B cell (primary cell): Measurements from ENCODE around the gene EFNA3. TPM values are rescaled to one million over a fixed set of nuclear protein-coding genes. Genes with fewer than 3 reads are reported as not detected.

Source experiments
- ATAC-seq: fragments of 200-7000 bp; cut with Tn5 transposase; one replicate; pipeline ENCODE4 v1.10.0; 2021; ENCODE audit warnings: low read depth, mild to moderate bottlenecking, moderate number of reproducible peaks, moderate library complexity
- CTCF ChIA-PET: fragments of 350-600 bp; sonication (Branson Sonifier 250); formaldehyde crosslinking; loops from one replicate; lab custom pipeline; 2021; ENCODE audit warnings: antibody characterized with exemption, inconsistent platforms; lab: Charles Lee
- POLR2A ChIA-PET: fragments of 350-600 bp; sonication (Branson Sonifier 250); formaldehyde crosslinking; loops from one replicate; lab custom pipeline; 2021; ENCODE audit warnings: antibody characterized with exemption; lab: Charles Lee
- DNase-seq: peaks from one replicate; pipeline ENCODE4 v3.0.0; 2013
- H2AFZ ChIP-seq: 2 replicates; pipeline ENCODE4 v1.6.1; 2012; ENCODE audit warnings: mild to moderate bottlenecking, low read depth, low read length; ENCODE audit not compliant: insufficient read depth, poor library complexity, severe bottlenecking
- H3K27ac ChIP-seq, 2 donors: 1 replicate in 1 of 2; 2 replicates in 1 of 2; pipeline ENCODE4 v1.5.1; 2012 to 2013; ENCODE audit warnings: low read length in 2 of 2, mild to moderate bottlenecking in 2 of 2, moderate library complexity in 1 of 2
- H3K27me3 ChIP-seq, 4 experiments: fragments of 200-600 bp in 1 of 4; sonication (generic) in 1 of 4; replicated peaks in 1 of 4; 1 replicate in 2 of 4; 2 replicates in 2 of 4; pipeline versions ENCODE4 v1.6.1 to v1.7.0; 2013 to 2016; ENCODE audit warnings: low read length in 3 of 4, mild to moderate bottlenecking in 2 of 4, mixed read lengths in 1 of 4, moderate library complexity in 1 of 4; ENCODE audit not compliant: insufficient read depth in 4 of 4, control insufficient read depth in 3 of 4; ENCODE audit errors: control extremely low read depth in 1 of 4
- H3K36me3 ChIP-seq, 2 experiments: replicated peaks in 1 of 2; 1 replicate in 1 of 2; 2 replicates in 1 of 2; pipeline versions ENCODE4 v1.6.1 to v1.7.1; 2013; ENCODE audit warnings: low read length in 1 of 2; ENCODE audit not compliant: insufficient read depth in 2 of 2, control insufficient read depth in 1 of 2; ENCODE audit errors: control extremely low read depth in 1 of 2, extremely low read depth in 1 of 2
- H3K4me1 ChIP-seq, 2 donors: fragments of 200-600 bp in 1 of 2; sonication (generic) in 1 of 2; 1 replicate in 1 of 2; 2 replicates in 1 of 2; pipeline versions ENCODE4 v1.5.1 to v1.6.1; 2013 to 2017; ENCODE audit warnings: low read length in 2 of 2; ENCODE audit not compliant: control insufficient read depth in 2 of 2, insufficient read depth in 2 of 2
- H3K4me2 ChIP-seq: replicated peaks from 2 replicates; pipeline ENCODE3; 2012; ENCODE audit warnings: mild to moderate bottlenecking, low read depth, low read length; ENCODE audit not compliant: poor library complexity, severe bottlenecking
- H3K4me3 ChIP-seq, 5 experiments: fragments of 200-600 bp in 1 of 5; sonication (generic) in 1 of 5; 1 replicate in 3 of 5; 2 replicates in 2 of 5; pipeline versions ENCODE4 v1.5.1 to v1.7.0; 2011 to 2016; ENCODE audit warnings: low read length in 4 of 5, mild to moderate bottlenecking in 4 of 5, low read depth in 2 of 5, control low read depth in 1 of 5, moderate library complexity in 1 of 5; ENCODE audit not compliant: insufficient read depth in 1 of 5; ENCODE audit errors: control extremely low read depth in 1 of 5, extremely low read depth in 1 of 5
- H3K79me2 ChIP-seq: fragments of 200-600 bp; sonication (generic); one replicate; pipeline ENCODE4 v1.6.0; 2016; ENCODE audit warnings: low read length; ENCODE audit not compliant: control insufficient read depth, insufficient read depth
- H3K9ac ChIP-seq: fragments of 200-600 bp; sonication (generic); 2 replicates; pipeline ENCODE4 v1.6.1; 2017; ENCODE audit warnings: mild to moderate bottlenecking, low read length, moderate library complexity
- H3K9me3 ChIP-seq, 3 donors: one replicate each; pipeline versions ENCODE4 v1.6.1 to v1.7.1; 2013; ENCODE audit warnings: low read length in 2 of 3; ENCODE audit not compliant: control insufficient read depth in 2 of 3, insufficient read depth in 1 of 3; ENCODE audit errors: control extremely low read depth in 1 of 3
- H4K20me1 ChIP-seq: 2 replicates; pipeline ENCODE4 v1.6.0; 2012; ENCODE audit warnings: mild to moderate bottlenecking, low read length; ENCODE audit not compliant: insufficient read depth, control insufficient read depth, poor library complexity, severe bottlenecking
- H3K27ac Mint-ChIP-seq: one replicate; pipeline ENCODE4 v1.8.0; 2021; ENCODE audit warnings: mixed read lengths
- H3K27me3 Mint-ChIP-seq: one replicate; pipeline ENCODE4 v1.8.0; 2021; ENCODE audit warnings: mixed read lengths
- H3K4me1 Mint-ChIP-seq: one replicate; pipeline ENCODE4 v1.8.0; 2021; ENCODE audit warnings: mixed read lengths
- H3K4me3 Mint-ChIP-seq: one replicate; pipeline ENCODE4 v1.8.0; 2021; ENCODE audit warnings: mixed read lengths
- H3K9me3 Mint-ChIP-seq: one replicate; pipeline ENCODE4 v1.8.0; 2022; ENCODE audit warnings: mixed read lengths; ENCODE audit not compliant: insufficient read depth
- EZH2 ChIP-seq: IDR thresholded peaks from 2 replicates; pipeline ENCODE4 v1.6.1; 2012; ENCODE audit warnings: borderline replicate concordance, low read depth, mild to moderate bottlenecking, moderate library complexity, low read length; ENCODE audit not compliant: insufficient read depth, poor library complexity, severe bottlenecking
- WGBS: methylation state at CpG from one replicate; pipeline ENCODE4 v1.1.5; 2013; ENCODE audit warnings: missing lambda C conversion rate; ENCODE audit not compliant: insufficient coverage; 5-methylcytosine and 5-hydroxymethylcytosine counted together
- intact Hi-C: fragments of 100-400 bp; cut with micrococcal nuclease; formaldehyde crosslinking; loops from one replicate; pipeline ENCODE4 v1.10.0; 2022
- polyA plus RNA-seq: library from polyadenylated mRNA; depleted of rRNA; stranded (reverse); fragments of >200 nt; gene quantifications from 2 replicates; pipeline ENCODE4 v1.2.3, GENCODE V29; 2012
- total RNA-seq, 2 donors: library from RNA; stranded (reverse); fragments of 120-200 nt in 1 of 2; gene quantifications; 1 replicate in 1 of 2; 2 replicates in 1 of 2; pipeline versions ENCODE4 v1.2.3 to v1.2.4, GENCODE V29; 2013 to 2022
- TF ChIP-seq, protein P1 (sequence below): fragments of 200-600 bp; IDR thresholded peaks from one replicate; pipeline ENCODE4 v1.8.0; 2022; ENCODE audit warnings: antibody characterized with exemption, mild to moderate bottlenecking

EFNA3 gene
- total and polyA plus RNA-seq, 2 donors (not counting 1 experiment from before 2014, with no cell fraction given): 1.6 to 3.2 TPM

DNA sequence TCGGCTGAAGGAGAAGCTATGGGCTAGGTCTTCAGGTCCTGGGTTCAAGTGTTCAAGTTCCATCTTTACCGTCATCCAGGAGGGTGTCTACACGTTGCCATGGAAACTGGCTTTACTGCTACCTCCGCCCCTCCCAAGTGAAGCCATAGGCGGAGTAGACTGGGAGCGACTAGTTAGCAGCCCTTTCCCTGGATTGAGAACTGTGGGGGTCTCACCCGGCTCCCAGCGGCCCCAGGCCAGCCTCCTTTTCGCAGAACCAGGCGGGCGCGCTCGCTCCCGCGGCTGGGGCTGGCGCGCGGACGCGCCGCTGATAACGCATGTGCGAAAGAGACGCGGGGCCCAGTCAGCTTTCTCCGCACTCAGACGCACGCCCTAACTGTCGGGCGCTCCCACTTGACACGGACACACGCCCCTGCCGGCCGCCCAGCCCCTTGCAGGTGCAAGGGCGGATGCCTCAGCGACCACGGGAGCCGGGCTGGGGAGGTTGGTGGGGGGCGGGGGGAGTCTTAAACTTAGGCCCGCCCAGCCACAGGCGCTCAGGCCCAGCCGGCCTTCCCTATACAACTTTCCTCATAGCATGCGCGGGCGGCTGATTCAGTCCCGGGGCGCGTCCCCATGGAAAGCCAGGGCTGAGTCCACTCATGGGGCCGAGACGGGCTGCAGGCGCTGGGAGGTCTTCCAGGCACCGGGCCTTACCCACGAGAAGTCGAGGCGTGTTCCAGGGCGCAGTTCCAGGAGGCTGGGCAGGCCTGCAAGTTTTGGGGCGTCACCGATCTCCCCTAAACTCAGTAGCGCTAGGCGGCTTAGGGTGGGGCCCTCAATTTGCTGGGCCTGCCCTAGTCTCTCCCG is 7.7 kb upstream of the EFNA3 start:
- peaks cover 23% of the 10 kb centered on the region for H4K20me1 ChIP-seq
- H3K4me1 Mint-ChIP-seq: peaks cover 48% of the 10 kb centered on the region
- intact Hi-C loops: loop anchor here (1.0 kb wide), 2 partner anchors 8 kb away; partner anchors contain the start of gene EFNA4
- no peaks in the 10 kb centered on the region for H3K9me3 Mint-ChIP-seq
- H3K27ac Mint-ChIP-seq: peak overlapping the region; percentile 48
- ChIA-PET POLR2A (interaction anchor here (1.3 to 1.5 kb wide), 3 partner anchors 10 to 14 kb away, joined by 3 to 7 read pairs (median 5); no protein-coding TSS in a partner anchor), CTCF (interaction anchor here (0.8 to 20.2 kb wide), 8 partner anchors 8 to 97 kb away, joined by 3 to 370 read pairs (median 10); partner anchors contain the start of genes ADAM15 and EFNA4)
- H3K27me3 ChIP-seq: no peaks in the 10 kb centered on the region
- TF ChIP-seq, protein P1, sequence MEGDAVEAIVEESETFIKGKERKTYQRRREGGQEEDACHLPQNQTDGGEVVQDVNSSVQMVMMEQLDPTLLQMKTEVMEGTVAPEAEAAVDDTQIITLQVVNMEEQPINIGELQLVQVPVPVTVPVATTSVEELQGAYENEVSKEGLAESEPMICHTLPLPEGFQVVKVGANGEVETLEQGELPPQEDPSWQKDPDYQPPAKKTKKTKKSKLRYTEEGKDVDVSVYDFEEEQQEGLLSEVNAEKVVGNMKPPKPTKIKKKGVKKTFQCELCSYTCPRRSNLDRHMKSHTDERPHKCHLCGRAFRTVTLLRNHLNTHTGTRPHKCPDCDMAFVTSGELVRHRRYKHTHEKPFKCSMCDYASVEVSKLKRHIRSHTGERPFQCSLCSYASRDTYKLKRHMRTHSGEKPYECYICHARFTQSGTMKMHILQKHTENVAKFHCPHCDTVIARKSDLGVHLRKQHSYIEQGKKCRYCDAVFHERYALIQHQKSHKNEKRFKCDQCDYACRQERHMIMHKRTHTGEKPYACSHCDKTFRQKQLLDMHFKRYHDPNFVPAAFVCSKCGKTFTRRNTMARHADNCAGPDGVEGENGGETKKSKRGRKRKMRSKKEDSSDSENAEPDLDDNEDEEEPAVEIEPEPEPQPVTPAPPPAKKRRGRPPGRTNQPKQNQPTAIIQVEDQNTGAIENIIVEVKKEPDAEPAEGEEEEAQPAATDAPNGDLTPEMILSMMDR: peak; percentile 75
- no peak for TF ChIP-seq EZH2
- H3K9me3 ChIP-seq: no peaks in the 10 kb centered on the region
- peaks cover 25 to 45% of the 10 kb centered on the region in 2 donors for H3K4me1 ChIP-seq
- peak overlapping the region; percentile 87 for H3K4me2 ChIP-seq
- peak overlapping the region; percentile 21 to 54 (median 34) for H3K4me3 ChIP-seq
- no peaks in the 10 kb centered on the region for H3K27me3 Mint-ChIP-seq
- peak overlapping the region; percentile 37 for H2AFZ ChIP-seq
- DNase-seq (peak; percentile 91), ATAC-seq (peak; percentile 98)
- peaks cover 0 to 23% of the 10 kb centered on the region in 2 experiments for H3K36me3 ChIP-seq
- H3K79me2 ChIP-seq: no peaks in the 10 kb centered on the region
- H3K27ac ChIP-seq: peak overlapping the region; percentile 32 to 38
- peak overlapping the region; percentile 65 for H3K9ac ChIP-seq
- 9% methylated on average over 53 of the region's 61 CpGs for WGBS
- H3K4me3 Mint-ChIP-seq: peak overlapping the region; percentile 51
